GM19351 (cell line): Measurements from ENCODE around the gene SKAP1.
"Not testable (repeated sequence)": the region's sequence is repeated elsewhere in the genome, so short reads cannot be mapped to it uniquely, and the experiment has no call there.

ENCODE experiments used
- ATAC-seq: cut with Tn5 transposase; IDR thresholded peaks from one replicate; pipeline ENCODE4 v1.9.1; 2021; ENCODE audit warnings: mild to moderate bottlenecking, moderate library complexity; ENCODE audit not compliant: unreplicated experiment

The SKAP1 gene

DNA sequence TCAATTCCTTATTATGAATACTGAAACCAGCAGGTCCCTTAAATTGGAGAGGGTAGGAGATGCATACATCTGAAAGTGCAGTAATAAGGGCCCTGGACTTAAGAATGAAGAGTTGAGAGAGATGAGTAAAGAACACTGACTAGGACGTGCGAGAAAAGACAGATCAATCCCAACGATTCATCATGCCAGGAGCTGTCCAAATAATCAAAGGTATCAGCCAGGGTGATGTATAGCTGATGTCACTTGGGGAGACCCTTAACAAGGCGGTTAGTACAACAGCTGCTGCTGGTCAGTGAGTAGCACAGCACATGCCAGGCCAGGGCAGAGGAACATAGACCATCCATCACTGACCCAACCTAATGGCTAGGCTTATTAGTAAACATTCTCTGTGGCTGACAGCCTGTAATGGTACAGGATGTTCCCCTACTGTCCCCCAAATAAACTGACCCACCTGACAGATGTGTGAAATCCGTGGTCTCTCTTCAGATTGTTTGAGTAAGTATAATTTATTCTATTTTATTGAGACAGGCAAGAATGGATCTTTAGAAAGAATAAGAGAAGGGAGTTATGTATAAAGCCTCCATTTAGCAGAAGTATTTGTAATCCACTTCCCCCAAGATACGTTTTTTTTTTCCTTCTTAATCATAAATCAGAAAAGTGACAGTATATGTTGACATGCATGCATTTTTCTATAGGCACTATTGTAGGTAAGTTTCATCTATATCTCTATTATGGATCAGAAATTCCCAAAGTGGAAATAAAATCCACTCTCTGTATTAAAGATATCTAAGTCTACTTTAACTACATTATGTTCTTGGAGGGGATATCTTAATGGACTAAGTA is 204.1 kb downstream of the SKAP1 start:
- ATAC-seq: no peak

DNA sequence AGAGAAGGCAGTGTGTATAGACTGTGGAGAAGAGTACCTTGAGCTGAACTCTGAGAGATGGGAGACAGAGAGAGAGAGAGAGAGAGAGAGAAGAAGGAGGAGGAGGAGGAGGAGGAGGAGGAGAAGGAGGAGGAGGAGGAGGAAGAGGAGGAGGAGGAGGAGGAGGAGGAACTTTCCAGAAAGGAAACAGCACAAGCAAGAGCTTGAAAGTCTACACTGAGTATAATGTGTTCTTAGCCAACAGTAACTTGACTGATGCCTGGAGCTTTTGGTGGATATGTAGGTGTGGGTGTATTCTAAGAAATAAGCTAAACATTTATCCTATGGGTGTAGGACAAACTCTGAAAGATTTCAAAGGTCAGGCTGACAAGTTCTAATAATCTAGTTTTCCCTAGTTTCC is 206.1 kb downstream of the SKAP1 start:
- ATAC-seq: no peak

DNA sequence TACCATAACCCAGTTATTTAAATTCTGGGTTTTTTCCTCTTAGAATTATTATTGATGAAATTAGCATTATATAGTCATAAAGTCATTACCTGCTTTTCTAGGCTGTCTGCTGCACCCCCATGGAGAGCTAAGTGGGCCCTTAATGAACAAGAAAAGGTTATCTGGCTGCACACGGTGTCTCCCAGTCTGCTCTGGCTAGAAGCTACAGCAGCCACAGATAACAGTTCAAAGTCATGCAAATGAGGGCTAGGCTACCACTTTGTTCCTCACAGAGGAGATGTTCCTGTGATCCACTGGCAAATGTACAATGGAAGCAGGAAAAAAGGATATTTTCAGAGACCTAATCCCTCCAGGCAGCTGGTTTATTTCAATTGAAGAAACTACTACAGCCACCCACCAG is 210.4 kb downstream of the SKAP1 start:
- no peak for ATAC-seq

DNA sequence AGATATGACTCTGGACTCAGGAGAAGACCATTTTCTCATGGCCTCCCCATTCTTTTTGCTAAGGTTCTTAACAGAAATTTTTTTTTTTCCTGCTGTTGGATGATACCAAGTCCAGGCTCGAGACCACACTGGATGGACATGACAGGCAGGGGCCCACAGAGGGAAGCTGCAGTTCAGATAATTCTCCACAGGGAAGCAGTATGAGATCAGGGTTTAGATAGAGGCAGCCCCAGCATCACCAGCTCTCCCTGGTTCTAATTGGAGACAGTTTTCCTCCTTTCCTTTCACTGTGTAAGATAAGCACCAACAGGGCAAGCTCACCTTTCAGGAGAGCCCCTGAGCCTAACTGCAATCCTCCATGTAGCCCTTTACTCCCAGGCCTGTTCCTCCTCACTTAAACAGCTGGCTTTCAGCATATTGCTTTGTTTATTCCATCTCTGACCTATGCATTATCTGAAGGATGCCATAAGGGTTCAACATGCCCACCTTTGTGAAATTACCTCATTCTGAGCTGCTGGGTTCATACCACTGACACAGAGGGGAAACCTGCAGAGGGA is 214.4 kb downstream of the SKAP1 start:
- ATAC-seq: no peak

DNA sequence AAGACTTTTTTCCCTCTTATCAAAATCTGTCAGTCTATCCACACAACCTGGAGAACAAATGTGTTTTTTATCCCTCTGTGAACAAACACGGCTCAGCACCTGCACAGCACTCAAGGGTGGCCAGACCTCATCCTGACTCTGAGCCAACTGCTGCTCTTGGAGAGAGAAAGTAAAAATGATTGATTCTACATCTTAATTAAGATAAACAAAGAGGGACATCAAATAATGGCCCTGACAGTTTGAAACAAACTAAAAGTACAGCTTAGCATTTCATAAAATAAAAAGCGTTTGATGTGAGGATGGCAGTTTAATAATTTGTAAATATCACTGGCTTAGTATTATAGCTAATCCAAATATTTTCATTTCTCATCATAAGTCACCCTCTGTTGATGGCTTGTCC is 216.2 kb downstream of the SKAP1 start:
- ATAC-seq: no peak

DNA sequence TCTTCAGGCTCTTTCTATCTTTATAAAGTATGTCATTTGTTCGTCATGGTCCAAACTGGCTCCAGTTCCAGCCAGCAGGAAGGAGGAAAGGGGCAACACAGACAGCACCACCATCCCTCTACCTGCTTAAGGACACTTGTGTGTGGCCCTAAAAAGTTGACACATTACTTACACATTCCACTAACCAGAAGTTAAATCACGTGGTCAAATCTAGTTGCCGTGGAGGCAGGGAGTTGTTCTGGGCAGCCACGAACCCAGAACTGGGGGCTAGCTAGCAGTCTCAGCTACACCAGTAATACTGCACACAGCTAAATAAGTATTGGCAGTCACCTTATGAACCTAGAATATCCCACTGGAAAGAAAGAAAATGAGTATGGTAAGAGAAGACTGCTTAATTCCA is 218.2 kb downstream of the SKAP1 start:
- no peak for ATAC-seq

DNA sequence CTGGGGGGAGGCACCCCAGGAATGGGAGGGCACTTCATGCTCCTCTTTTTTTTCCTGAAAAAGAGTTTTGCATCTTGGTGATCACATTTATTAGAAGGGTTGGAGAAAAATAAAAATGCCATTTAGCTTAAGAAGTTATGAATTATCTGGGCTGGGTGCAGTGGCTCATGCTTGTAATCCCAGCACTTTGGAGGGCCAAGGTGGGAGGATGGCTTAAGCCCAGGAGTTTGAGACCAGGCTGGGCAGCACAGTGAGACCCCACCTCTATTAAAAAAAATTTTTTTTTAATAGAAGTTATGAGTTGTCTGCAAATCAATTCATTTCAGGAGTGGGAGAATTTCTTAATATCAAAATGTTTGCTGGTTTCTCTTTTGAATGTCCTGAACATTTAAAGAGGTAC is 219.0 kb downstream of the SKAP1 start:
- ATAC-seq: no peak

DNA sequence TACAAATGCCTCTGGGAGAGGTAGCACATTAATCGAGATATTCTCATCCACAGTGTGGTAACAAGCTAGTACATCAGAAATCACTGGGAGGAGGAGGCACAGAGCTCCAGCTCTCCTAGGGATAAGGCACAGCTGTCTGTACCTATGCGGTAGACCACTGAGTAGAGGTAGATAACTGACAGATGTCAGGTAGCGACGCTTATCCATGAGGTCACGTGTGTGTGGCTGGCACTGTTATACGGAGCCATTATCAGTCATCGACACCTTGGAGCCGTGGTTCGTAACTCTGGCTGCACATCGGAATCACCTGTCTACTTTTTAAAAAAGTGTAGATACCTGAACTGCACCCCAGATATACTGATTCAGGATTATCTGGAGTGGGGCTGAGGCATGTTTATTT is 220.0 kb downstream of the SKAP1 start:
- no peak for ATAC-seq

DNA sequence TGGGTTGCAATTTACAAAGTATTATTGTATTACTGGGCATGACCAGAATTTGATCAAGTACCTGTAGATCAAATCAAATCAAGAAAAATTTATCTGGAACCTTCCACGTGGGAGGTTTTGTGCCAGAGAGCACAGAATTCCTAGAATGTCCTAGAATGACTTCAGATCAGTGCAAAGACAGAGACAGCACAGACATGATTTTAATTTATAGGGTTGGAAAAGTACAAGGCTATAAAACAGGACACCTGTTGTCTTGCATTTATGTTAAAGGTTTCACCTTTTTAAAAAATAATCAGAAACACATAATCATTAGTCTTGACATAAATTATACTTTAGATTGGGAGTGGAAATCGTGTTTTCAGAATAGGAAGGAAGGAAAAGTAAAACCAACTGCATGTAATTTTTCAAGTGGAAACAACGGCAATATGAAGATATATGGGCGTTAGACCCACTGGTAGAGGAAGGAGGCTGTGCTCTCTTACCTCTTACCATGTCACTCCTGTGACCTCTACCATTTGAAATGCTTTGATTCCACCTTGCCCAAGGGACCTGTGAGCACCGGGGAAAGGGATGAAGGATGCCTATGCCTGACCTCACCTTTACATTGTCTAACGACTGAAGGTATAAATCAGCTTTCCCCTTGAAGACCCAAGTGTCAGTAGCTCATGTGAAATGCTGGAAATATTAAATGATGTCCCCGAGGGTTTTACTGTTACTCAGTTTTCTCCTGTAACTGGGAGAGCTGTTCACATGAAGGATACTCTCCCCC is 222.1 kb downstream of the SKAP1 start:
- ATAC-seq: no peak

DNA sequence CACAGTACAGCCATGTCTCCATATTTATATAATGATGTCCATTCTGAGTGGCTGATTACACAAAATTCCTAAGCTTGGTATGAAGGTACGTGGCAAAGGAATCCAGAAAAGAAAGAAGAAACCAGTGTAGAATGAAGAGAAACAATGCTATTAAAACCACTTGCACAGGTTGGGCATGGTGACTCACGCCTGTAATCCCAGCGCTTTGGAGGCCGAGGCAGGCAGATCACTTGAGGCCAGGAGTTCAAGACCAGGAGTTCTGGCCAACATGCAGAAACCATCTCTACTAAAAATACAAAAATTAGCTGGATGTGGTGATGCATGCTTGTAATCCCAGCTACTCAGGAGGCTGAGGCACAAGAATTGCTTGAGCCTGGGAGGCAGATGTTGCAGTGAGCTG is 223.0 kb downstream of the SKAP1 start:
- not testable (repeated sequence) for ATAC-seq

DNA sequence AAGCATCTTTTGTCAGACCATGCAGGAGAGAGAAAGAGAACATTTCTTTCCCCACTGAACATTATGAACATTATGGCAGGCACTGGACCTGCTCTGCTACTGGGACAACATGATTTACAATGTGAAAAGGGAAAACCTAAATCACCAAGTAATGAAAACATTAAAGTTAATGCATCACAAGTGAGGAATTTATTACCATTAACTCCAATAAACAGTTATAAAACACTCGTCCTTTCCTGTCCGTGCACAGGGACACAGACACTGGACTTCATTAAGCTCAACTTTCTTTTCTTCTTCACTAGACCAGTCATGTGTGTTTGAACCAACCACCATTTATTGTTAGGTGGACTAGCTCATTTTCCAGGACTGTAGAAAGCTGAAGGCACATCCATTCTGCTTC is 227.1 kb downstream of the SKAP1 start:
- ATAC-seq: no peak

DNA sequence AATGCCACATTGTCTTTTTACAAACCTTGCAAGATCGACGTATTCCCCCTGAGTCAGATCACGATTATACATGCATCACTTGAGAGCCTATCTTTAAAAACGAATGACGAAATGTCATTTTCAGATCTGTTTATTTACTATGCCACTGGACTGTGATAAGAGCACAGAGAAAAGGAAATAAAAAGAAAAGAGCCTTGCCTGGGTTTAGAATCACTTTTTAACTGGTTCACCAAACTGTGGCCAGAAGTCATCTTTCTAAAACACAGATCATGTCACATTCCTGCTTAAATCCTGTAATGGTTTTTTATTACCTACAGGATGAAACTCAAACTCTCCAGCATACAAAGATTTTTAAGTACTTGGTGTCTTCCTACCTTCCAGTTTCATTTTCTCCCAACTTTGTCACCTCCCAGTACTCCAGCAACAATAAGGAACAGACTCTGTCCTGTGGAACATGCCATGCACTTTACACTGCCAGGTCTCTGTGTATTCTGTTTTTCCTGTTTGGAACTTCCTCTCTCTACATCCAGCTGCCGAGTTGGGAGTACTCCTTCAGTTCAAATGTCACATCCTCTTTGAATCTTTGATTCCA is 231.0 kb downstream of the SKAP1 start:
- ATAC-seq: no peak

DNA sequence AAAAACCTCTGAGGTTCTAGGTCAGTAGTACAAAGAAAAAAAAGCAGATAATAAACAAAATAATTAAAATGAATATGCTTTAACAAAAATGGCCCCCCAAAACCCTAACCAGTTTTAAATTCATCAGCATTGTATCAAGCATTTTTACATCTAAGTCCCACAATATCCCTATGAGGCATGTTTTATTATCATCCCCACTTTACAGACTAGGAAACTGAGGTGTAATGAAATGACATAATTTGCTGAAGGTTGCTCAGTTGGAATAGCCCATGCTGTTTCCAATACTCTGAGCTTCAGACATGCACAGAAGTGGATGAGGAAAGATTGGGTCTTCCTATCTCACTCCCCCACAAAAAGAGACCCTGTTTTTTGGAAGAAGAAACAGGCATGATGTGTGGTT is 234.1 kb downstream of the SKAP1 start:
- no peak for ATAC-seq

DNA sequence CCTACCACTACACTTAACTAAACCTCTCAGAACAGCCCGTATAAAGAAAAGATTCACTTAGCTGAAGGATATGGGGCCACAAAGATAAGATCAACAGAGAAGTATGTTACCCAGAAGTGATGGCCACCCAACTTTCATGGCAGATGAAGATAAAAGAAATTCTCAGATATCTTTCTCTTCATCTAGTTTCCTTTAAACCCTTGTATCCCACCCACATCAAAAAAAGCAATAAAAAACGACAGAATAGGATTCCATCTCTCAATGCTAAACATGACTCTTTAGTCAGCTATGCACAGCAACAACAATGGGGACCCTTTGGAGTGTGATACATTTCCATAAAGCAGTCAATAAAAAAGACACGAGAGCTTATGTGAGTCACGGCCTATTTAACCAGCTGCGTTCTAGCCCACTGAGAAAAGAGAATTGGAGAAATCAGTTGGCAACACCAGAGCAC is 235.9 kb downstream of the SKAP1 start:
- ATAC-seq: no peak

DNA sequence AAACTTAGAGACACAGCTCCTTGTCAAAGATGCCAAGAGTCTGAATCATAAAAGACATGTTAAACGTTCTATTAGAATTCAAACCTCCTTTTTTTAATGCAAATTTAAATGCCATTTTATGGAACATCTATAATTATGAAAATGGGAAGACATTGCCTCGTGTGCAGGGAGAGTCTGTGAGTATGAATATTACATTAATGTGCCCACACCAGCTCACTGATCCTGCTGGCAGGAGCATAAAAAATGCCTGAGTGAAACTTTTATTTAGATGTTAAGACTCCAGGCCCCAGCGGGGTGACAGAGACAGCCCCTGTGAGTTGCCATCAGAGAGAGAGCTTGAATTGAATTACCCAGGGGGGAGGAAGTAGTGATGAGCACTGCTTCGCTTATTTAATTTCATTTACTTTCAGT is 237.7 kb downstream of the SKAP1 start:
- no peak for ATAC-seq

DNA sequence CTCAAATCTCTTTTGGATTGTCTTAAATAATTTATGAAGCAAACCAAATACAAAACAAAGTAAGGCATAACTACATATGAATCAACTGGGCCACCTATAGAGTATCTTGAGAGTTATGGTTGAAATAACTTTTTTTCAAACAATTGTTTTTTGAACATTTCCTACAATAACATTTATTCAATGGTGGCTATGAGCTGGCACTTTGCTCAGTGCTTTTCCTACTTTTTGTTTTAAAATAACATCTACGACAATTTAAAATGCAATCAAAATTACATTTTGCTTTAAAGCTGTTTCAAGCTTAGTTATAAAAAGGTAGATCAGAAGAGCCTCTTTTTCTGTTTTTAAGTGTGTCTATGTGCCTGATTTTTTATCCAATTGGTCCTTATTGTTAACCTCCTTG is 238.7 kb downstream of the SKAP1 start:
- no peak for ATAC-seq

DNA sequence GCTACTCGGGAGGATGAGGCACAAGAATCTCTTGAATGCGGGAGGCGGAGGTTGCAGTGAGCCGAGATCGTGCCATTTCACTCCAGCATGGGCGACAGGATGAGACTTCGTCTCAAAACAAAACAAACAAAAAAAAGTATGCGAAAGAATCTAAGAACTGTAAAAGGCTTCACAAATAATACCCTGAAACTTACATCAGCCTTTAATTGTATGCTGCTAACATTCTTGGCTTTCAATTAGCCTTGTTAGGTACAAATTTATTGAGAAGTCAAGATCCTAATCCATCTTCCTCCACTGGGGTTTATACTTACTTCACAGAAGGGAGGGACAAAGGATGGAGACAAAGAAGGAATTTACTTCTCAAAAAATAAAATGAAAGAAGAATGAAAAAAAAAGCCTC is 239.1 kb downstream of the SKAP1 start:
- no peak for ATAC-seq

DNA sequence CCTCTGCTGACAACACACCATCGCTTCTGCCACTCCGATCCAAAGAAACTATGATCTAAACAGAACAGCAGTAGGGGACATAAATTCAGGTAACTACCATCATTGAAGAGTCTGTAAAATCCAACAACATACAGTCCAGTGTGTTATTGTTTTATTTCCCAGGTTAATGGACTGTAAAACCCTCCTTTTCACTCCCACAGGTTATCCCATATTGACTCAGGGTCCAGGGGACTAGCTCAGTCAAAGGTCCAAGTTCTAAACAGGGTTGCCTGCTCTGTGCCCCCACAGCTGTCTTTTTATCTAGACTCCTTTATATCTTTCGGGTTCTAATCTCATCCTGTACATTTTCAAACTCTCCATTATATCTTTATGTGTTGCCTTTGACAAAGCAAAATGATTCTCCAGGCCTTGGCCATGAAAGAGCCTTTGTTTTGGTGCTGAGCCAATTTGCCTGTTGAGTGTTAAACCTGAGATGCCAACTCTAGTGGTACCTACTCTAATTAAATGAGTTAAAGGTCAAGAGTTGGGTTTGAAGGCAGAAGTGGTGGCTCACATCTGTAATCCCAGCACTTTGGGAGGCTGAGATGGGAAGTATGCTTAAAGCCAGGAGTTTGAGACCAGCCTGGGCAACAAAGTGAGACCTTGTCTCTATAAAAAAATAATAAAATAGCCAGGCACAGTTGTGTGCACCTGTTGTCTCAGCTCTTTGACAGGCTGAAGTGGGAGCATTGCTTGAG is 242.0 kb downstream of the SKAP1 start:
- no peak for ATAC-seq

DNA sequence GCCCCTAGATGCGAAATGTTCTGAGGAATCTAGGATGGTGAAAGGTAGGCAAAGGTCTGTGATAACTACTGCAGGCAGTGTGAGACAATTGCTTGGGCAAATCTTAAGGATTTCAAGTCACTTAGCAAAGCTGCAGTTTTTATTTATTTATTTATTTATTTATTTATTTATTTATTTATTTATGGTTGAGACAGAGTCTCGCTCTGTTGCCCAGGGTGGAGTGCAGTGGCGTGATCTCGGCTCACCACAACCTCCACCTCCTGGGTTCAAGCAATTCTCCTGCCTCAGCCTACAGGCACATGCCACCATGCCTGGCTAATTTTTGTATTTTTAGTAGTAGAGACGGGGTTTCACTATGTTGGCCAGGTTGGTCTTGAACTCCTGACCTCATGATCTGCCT is 243.7 kb downstream of the SKAP1 start:
- not testable (repeated sequence) for ATAC-seq

DNA sequence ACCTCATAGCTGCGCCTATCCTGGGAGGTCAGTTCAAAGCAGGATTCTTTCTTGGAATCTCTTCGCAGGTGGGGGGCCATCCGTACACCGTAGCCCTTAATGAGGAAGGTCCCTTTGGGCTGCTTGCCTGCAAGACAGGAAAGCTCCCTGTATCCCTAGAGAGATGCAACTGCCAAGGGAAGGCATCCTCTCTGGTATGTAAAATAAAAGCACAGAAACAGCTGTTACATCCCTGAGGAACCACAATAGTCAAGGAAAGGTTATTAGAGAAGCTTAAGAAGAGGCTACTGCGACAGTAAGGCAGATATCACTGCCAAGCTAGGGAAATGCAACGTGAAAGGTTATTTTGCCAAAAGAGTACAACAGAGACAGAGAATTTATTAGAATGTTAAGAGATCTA is 245.3 kb downstream of the SKAP1 start:
- no peak for ATAC-seq

DNA sequence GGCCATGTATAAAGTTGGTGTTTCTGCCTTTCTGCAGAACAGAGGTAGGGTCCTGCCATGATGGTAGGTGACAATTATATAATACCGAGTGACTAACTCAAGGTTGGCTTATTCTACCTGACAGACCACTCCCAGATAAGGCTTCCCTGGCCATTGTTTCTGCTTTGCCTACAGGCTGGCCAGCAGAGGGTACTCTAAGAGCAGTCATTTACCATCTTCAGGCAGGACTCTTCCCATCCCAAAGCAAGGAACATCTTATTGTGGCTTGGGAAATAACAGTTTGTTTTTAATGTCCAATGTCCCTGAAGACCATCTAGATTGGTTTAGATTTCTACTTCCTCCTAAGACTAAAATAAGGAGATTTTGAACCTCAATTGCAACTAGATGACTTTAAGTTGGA is 248.4 kb downstream of the SKAP1 start:
- no peak for ATAC-seq
